Peyer's patch (tissue), 4 donors: ENCODE measurements around the gene CX3CL1.

ENCODE experiments used
- CTCF ChIP-seq, 6 experiments: fragments of 450-650 bp in 4 of 6; fragments of 200-600 bp in 2 of 6; sonication (generic) in 1 of 6; IDR thresholded peaks; one replicate each; pipeline ENCODE4 v1.5.1; 2017 to 2019; ENCODE audit warnings: antibody characterized with exemption in 6 of 6, mild to moderate bottlenecking in 3 of 6, moderate library complexity in 1 of 6
- POLR2A ChIP-seq, 2 donors: fragments of 450-650 bp; IDR thresholded peaks; one replicate each; pipeline ENCODE4 v1.5.1; 2017; ENCODE audit warnings: antibody characterized with exemption in 2 of 2, mild to moderate bottlenecking in 2 of 2, moderate library complexity in 2 of 2

DNA sequence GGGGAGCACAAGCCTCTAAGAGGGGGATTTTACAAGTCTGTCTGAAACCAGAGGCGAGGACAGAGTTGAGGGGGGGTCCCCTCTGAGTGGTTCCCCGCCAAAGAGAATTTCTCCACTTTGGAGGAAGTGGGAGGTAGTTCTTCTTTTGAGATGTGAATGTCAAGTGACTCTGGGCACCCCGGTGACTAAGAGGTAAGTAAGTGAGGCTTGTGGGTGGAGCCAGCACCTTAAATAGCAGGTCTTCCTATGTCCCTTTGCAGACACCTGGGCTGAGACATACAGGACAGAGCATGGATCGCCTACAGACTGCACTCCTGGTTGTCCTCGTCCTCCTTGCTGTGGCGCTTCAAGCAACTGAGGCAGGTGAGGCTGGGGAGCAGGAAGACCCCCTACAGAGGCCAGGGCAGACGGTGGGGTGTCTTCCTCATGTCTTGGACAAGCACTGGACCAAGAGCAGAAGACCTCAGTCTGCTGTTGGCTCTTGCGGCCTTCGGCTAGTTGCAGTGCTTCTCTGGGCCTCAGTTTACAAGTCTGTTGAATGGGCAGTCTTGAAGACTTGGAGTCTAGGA, 13.7 kb upstream of the CX3CL1 start, which contains the start of gene CCL22:
- TF ChIP-seq CTCF (IDR thresholded peaks at IDR 0.05) (no peak), POLR2A (IDR thresholded peaks at IDR 0.05) (no peak)
